Stimulated activated CD4-positive, alpha-beta T cell treated with anti-CD3 and anti-CD28 coated beads, TNF-alpha, amount 100 ng/mL, for 24 hours (primary cell): ENCODE results near the gene NRIP2.
A peak's percentile ranks its signal among the peaks of the same experiment; 100 is the strongest.

Experiments
- DNase-seq, 3 experiments: peaks; one replicate each; pipeline ENCODE4 v3.0.0-alpha.2; 2020; ENCODE audit warnings: low read depth in 3 of 3

NRIP2 gene

GRCh38 chr12:2806700-2807099, 28.1 kb downstream of the NRIP2 start:
- no peak for DNase-seq

- no peak for DNase-seq
Observed at GRCh38 chr12:2805143-2805520, 29.7 kb downstream of the NRIP2 start.

GRCh38 chr12:2804393-2805142, 30.3 kb downstream of the NRIP2 start:
- no peak for DNase-seq

GRCh38 chr12:2803635-2804392, 31.0 kb downstream of the NRIP2 start:
- no peak for DNase-seq

- DNase-seq = no peak
Observed at GRCh38 chr12:2801044-2801783, 33.6 kb downstream of the NRIP2 start.

- no peak for DNase-seq
Observed at GRCh38 chr12:2800046-2800570, 34.7 kb downstream of the NRIP2 start.

- DNase-seq = no peak
Observed at GRCh38 chr12:2797721-2798418, 37.0 kb downstream of the NRIP2 start.

GRCh38 chr12:2796187-2796666, 38.6 kb downstream of the NRIP2 start:
- no peak for DNase-seq

- peak; percentile 40 to 70 (median 55) for DNase-seq
Observed at GRCh38 chr12:2795291-2796186, 39.3 kb downstream of the NRIP2 start.

- DNase-seq = peak; percentile 79 to 88 (median 82)
Observed at GRCh38 chr12:2794736-2795289, 40.0 kb downstream of the NRIP2 start, which contains the start of gene FKBP4. Gene FKBP4 (plus strand): TSS chr12:2794970. CDS start chr12:2795140, 170 bp downstream.

- DNase-seq = peak in 2 of 3 experiments; percentile 19 to 23
Observed at GRCh38 chr12:2794191-2794735, 40.6 kb downstream of the NRIP2 start.

- DNase-seq = no peak
Observed at GRCh38 chr12:2793561-2793960, 41.3 kb downstream of the NRIP2 start.

- no peak for DNase-seq
Observed at GRCh38 chr12:2792671-2793500, 41.9 kb downstream of the NRIP2 start.

GRCh38 chr12:2791089-2791488, 43.7 kb downstream of the NRIP2 start:
- DNase-seq = no peak

- DNase-seq = no peak
Observed at GRCh38 chr12:2785017-2785416, 49.8 kb downstream of the NRIP2 start.

- DNase-seq = peak in 1 of 3 experiments; percentile 31
Observed at GRCh38 chr12:2783936-2784600, 50.8 kb downstream of the NRIP2 start.

- DNase-seq = no peak
Observed at GRCh38 chr12:2779281-2779680, 55.6 kb downstream of the NRIP2 start.

- no peak for DNase-seq
Observed at GRCh38 chr12:2776129-2776806, 58.6 kb downstream of the NRIP2 start.
